Karpas-422 (cell line): ENCODE measurements around the gene NOL4L. TPM values are rescaled to one million over a fixed set of nuclear protein-coding genes. Genes with fewer than 3 reads are reported as not detected.
A peak's percentile ranks its signal among the peaks of the same experiment; 100 is the strongest.

ENCODE experiments used
- DNase-seq: peaks from one replicate; pipeline ENCODE4 v3.0.0-alpha.2; 2015
- H2AFZ ChIP-seq: fragments of 200-600 bp; sonication (generic); 2 replicates; pipeline ENCODE4 v1.6.1; 2014; ENCODE audit warnings: antibody characterized with exemption, low read length, mixed read lengths
- H3K27ac ChIP-seq: fragments of 200-600 bp; sonication (generic); 2 replicates; pipeline ENCODE4 v1.5.1; 2014; ENCODE audit warnings: mild to moderate bottlenecking, low read length, moderate library complexity
- H3K27me3 ChIP-seq: fragments of 200-600 bp; sonication (generic); 2 replicates; pipeline ENCODE4 v1.6.1; 2014; ENCODE audit warnings: low read length, mixed read lengths
- H3K36me3 ChIP-seq: fragments of 200-600 bp; sonication (generic); 2 replicates; pipeline ENCODE4 v1.6.1; 2014; ENCODE audit warnings: low read length, mixed read lengths; ENCODE audit not compliant: insufficient read depth
- H3K4me1 ChIP-seq: fragments of 200-600 bp; sonication (generic); 2 replicates; pipeline ENCODE4 v1.6.1; 2014; ENCODE audit warnings: mild to moderate bottlenecking, low read length, mixed read lengths
- H3K4me2 ChIP-seq: fragments of 200-600 bp; sonication (generic); 2 replicates; pipeline ENCODE4 v1.6.1; 2014; ENCODE audit warnings: low read length, low read depth, mild to moderate bottlenecking; ENCODE audit not compliant: poor library complexity, severe bottlenecking
- H3K4me3 ChIP-seq: fragments of 200-600 bp; sonication (generic); 2 replicates; pipeline ENCODE4 v1.5.1; 2014; ENCODE audit warnings: mild to moderate bottlenecking, antibody characterized with exemption, low read length, mixed read lengths
- H3K79me2 ChIP-seq: fragments of 200-600 bp; sonication (generic); 2 replicates; pipeline ENCODE4 v1.6.1; 2014; ENCODE audit warnings: mild to moderate bottlenecking, low read length, mixed read lengths
- H3K9ac ChIP-seq: fragments of 200-600 bp; sonication (generic); 2 replicates; pipeline ENCODE4 v1.6.0; 2014; ENCODE audit warnings: low read length
- H3K9me2 ChIP-seq: fragments of 200-600 bp; sonication (generic), shearing (Covaris generic); replicated peaks from 2 replicates; pipeline ENCODE4 v1.6.0; 2014; ENCODE audit warnings: mild to moderate bottlenecking, low read length, moderate library complexity; ENCODE audit not compliant: insufficient read depth
- H3K9me3 ChIP-seq: fragments of 300-700, 200-600 bp; sonication (generic); 2 replicates; pipeline ENCODE4 v1.6.1; 2014; ENCODE audit warnings: low read length, mixed read lengths
- H4K20me1 ChIP-seq: fragments of 200-600 bp; sonication (generic); 2 replicates; pipeline ENCODE4 v1.6.1; 2014; ENCODE audit warnings: mild to moderate bottlenecking, antibody characterized with exemption, low read length, low read depth; ENCODE audit not compliant: insufficient read depth
- total RNA-seq: library from RNA; depleted of rRNA; stranded (reverse); fragments of >200 nt; shearing (Covaris generic); gene quantifications from 2 replicates; pipeline ENCODE4 v1.2.3, GENCODE V29; 2014; ENCODE audit warnings: low replicate concordance

NOL4L gene
- total RNA-seq, 1 experiment from 2014 or later: 1.5 TPM

DNA sequence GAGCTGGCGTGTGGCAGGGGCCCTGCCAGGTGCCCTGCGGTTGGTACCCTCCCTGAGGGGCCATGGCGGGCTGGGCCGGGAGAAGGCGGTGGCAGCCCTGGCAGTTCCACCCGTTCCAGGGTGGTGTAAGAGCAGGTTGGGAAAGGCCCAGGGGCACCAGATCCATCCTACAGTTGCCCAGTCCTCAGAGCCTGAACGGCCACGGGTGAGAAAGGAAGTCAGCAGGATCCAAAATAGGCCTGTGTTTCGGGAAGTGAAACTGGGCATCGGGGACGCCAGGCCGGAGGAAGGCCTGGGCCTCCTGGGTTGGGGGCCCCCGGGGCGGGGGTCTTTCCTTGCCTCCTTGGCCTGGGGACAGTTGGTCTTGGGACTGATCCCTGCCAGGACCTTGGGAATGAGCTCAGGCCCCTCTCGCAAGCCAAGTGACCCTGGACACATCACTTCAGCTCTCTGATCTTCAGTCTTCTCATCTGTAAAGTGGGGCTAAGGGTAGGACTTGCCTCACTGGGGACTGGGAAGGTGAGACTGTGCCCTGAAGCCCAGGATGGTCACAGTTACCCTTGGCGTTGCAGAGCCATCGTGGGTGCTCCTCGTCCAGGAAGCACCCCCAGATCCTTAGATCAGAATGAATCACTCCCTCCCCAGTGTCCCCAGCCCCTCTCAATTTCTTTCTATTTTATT is 18.1 kb upstream of the NOL4L start:
- Histone ChIP-seq H4K20me1 (no peaks in the 10 kb centered on the region), H3K9ac (peak overlapping the region; percentile 20; the same call in 1 of the 2 replicates), H2AFZ (no peak overlapping the region), H3K79me2 (no peaks in the 10 kb centered on the region), H3K27ac (no peak overlapping the region), H3K9me3 (no peaks in the 10 kb centered on the region), H3K27me3 (no peaks in the 10 kb centered on the region), H3K4me3 (no peak overlapping the region), H3K9me2 (no peaks in the 10 kb centered on the region), H3K36me3 (no peaks in the 10 kb centered on the region), H3K4me2 (peak overlapping the region; percentile 41), H3K4me1 (peaks cover 10% of the 10 kb centered on the region)
- peak; percentile 79 for DNase-seq

DNA sequence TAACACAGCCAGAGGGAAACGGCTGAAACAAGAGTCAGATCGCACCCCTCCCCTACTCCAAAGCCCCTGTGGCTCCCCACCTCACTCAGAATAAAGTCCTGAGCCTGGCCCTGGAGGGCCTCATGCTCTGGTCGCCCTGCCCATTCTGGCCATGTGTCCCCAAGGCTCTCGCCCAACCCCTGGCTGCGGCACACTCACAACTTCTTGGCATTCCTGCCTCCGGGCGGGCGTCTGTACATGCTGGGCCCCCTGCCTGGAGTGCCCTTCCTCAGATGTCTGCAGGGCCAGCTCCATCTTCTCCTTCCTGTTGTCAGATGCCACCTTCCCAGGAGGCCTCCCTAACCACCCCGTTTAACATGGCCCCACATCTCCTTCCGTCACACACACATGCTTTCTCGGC is 17.1 kb upstream of the NOL4L start:
- Histone ChIP-seq H3K4me1 (peaks cover 10% of the 10 kb centered on the region), H3K27me3 (no peaks in the 10 kb centered on the region), H3K27ac (no peak overlapping the region), H3K36me3 (no peaks in the 10 kb centered on the region), H3K79me2 (no peaks in the 10 kb centered on the region), H3K9me2 (no peaks in the 10 kb centered on the region), H4K20me1 (no peaks in the 10 kb centered on the region), H3K9me3 (no peaks in the 10 kb centered on the region), H3K4me3 (no peak overlapping the region), H2AFZ (no peak overlapping the region), H3K9ac (no peak overlapping the region), H3K4me2 (no peak overlapping the region)
- no peak for DNase-seq

DNA sequence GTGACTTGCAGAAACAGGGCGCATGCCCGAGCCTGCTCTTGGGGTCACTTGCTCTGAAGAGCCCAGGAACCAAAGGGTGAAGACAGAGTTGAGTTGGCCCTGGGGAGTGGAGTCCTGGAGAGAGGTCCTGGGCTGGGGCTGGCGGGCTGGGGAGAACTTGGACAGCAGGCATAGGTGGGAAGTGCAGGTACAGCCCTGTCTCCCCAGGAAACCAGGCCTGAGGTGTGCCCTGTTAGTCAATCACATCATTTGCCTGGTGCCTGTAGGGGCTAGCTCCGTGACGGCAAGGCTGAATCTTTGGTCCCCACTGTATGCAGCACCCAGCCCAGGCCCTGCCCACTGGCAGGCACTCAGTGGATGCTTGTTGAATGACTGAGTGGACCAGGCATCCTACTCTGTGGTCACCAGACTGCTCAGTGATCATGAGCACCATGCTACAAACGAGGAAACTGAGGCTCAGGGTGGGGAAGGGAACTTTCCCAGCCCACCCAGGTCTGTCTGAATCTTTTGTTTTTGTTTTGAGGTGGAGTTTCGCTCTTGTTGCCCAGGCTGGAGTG is 15.6 kb upstream of the NOL4L start:
- H2AFZ ChIP-seq: no peak overlapping the region
- H3K9ac ChIP-seq: no peak overlapping the region
- no peak overlapping the region for H3K4me3 ChIP-seq
- H3K9me2 ChIP-seq: no peaks in the 10 kb centered on the region
- no peaks in the 10 kb centered on the region for H4K20me1 ChIP-seq
- no peak overlapping the region for H3K27ac ChIP-seq
- no peak overlapping the region for H3K4me2 ChIP-seq
- H3K27me3 ChIP-seq: no peaks in the 10 kb centered on the region
- DNase-seq: no peak
- no peaks in the 10 kb centered on the region for H3K36me3 ChIP-seq
- no peaks in the 10 kb centered on the region for H3K9me3 ChIP-seq
- peaks cover 10% of the 10 kb centered on the region for H3K4me1 ChIP-seq
- no peaks in the 10 kb centered on the region for H3K79me2 ChIP-seq

DNA sequence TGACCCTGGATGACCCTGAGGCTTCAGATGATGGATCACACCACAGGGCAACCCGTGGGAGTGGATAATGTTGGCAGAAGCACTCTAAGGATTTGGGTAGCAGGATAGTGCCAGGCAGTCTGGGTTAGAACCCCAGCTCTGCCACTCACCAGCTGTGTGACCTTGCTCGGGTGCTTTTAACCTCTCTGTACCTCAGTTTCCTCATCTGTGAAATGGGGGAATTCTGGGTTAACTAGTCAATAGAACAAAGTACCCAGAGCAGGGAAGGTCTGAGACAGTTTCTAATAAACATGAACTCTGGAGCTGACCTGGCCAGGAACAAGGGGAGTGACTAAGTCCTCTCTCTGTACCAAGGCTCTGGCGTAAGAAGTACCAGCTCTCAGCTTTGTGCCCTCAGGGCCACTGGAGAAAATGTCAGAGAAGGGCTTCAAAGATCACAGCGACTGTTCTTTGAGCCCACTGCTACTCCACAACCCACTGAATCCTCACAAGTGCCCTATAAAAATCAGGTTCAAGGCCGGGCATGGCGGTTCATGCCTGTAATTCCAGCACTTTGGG is 14.7 kb upstream of the NOL4L start:
- H3K9me2 ChIP-seq: no peaks in the 10 kb centered on the region
- no peaks in the 10 kb centered on the region for H3K79me2 ChIP-seq
- no peak overlapping the region for H3K9ac ChIP-seq
- no peaks in the 10 kb centered on the region for H4K20me1 ChIP-seq
- H3K27ac ChIP-seq: no peak overlapping the region
- DNase-seq: no peak
- H3K36me3 ChIP-seq: no peaks in the 10 kb centered on the region
- no peak overlapping the region for H3K4me2 ChIP-seq
- no peaks in the 10 kb centered on the region for H3K9me3 ChIP-seq
- no peaks in the 10 kb centered on the region for H3K27me3 ChIP-seq
- H3K4me1 ChIP-seq: peaks cover 10% of the 10 kb centered on the region
- no peak overlapping the region for H2AFZ ChIP-seq
- no peak overlapping the region for H3K4me3 ChIP-seq

DNA sequence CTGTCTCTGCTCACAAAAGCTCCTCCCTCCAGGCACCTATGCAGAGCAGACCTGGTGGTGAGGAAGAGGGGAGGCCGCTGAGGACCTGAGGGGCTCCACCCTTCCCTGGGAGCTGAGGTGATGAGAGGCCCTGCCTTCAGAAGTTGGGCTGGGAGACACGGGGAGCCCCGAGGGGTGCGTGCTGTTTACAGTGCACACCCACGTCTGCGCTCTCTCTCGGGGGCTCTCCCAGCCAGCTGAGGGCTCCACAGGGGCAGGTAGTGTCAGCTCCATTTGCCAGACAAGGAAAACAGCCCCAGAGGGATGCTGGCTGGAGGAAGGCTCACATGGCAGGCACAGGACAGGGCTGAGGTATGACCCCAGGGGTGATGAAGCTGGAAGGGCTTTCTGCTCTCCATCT is 13.5 kb upstream of the NOL4L start:
- Histone ChIP-seq H3K9me3 (no peaks in the 10 kb centered on the region), H4K20me1 (no peaks in the 10 kb centered on the region), H3K27me3 (no peaks in the 10 kb centered on the region), H3K4me1 (peaks cover 10% of the 10 kb centered on the region), H3K27ac (no peak overlapping the region), H3K4me3 (no peak overlapping the region), H3K9ac (no peak overlapping the region), H2AFZ (no peak overlapping the region), H3K79me2 (no peaks in the 10 kb centered on the region), H3K36me3 (no peaks in the 10 kb centered on the region), H3K9me2 (no peaks in the 10 kb centered on the region), H3K4me2 (no peak overlapping the region)
- DNase-seq: no peak

DNA sequence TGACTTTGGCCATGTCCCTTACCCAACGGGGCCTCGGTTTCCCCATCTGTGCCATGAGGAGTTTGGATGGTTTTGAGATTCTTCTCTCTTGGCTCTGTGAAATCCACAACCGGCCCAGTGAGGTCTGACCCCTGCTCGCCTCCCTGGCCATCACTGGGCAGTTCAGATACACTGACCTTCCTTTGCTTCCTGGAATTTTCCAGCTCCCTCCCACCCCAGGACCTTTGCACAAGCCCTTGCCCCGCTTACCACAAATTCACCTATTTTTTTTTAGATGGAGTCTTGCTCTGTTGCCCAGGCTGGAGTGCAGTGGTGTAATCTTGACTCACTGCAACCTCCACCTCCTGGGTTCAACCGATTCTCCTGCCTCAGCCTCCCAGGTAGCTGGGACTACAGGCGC is 12.6 kb upstream of the NOL4L start:
- Histone ChIP-seq H3K4me3 (no peak overlapping the region), H3K9me3 (no peaks in the 10 kb centered on the region), H3K4me1 (peaks cover 3% of the 10 kb centered on the region), H4K20me1 (no peaks in the 10 kb centered on the region), H2AFZ (no peak overlapping the region), H3K27me3 (no peaks in the 10 kb centered on the region), H3K36me3 (no peaks in the 10 kb centered on the region), H3K27ac (no peak overlapping the region), H3K4me2 (no peak overlapping the region), H3K9me2 (no peaks in the 10 kb centered on the region), H3K79me2 (no peaks in the 10 kb centered on the region), H3K9ac (no peak overlapping the region)
- DNase-seq: no peak

DNA sequence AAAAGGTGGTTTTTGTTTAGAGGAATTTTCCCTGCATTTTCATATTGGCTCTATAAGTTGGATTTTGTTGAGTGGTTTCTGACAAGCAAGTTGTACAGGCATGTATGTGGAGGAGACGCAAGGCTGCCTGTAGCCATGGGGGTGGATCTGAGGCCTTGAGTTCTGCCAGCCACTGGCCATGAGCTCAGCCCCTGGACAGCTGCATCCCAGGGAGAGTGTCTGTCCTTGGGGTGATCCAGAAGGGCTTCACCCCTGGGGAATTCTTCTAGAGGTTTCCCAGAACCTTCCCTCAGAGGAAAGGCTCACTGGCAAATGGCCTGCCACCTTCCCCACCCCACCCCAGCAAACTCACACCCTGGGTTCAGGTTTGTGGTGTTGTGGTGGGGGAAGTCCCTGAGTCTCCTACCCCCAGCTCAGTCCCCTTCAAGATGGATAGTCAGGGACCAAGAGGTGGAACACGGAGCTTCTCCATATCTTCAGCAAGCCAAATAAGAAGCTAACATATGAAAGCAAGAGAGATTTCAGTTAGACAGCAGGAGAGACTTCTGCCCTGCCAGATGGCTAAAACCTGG is 11.6 kb upstream of the NOL4L start:
- no peak overlapping the region for H3K4me2 ChIP-seq
- H3K79me2 ChIP-seq: no peaks in the 10 kb centered on the region
- H3K9me3 ChIP-seq: no peaks in the 10 kb centered on the region
- no peaks in the 10 kb centered on the region for H3K9me2 ChIP-seq
- no peak overlapping the region for H3K27ac ChIP-seq
- no peaks in the 10 kb centered on the region for H4K20me1 ChIP-seq
- H3K36me3 ChIP-seq: no peaks in the 10 kb centered on the region
- no peak for DNase-seq
- no peak overlapping the region for H2AFZ ChIP-seq
- no peaks in the 10 kb centered on the region for H3K27me3 ChIP-seq
- no peak overlapping the region for H3K9ac ChIP-seq
- no peak overlapping the region for H3K4me3 ChIP-seq
- H3K4me1 ChIP-seq: no peaks in the 10 kb centered on the region

DNA sequence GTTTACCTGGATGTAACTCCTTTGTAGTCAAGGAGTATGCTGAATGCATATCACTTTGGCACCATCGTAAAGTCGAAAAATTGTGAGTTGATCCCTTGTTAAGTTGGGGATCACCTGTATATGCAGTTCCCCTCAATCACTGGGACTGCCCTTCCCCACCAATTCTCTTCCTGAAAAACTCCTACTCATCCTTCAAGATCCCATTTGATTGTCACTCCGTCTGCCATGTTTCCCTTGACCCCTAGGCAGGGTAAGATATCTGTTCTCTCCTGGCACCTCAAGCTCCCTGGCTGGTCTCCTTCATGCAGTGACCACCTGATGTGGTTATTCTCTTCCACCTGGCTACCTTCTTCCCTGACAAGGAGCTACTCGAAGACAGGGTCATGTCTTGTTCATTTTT is 10.0 kb upstream of the NOL4L start:
- no peaks in the 10 kb centered on the region for H3K36me3 ChIP-seq
- no peaks in the 10 kb centered on the region for H3K9me2 ChIP-seq
- H3K4me3 ChIP-seq: no peak overlapping the region
- H3K4me2 ChIP-seq: no peak overlapping the region
- no peaks in the 10 kb centered on the region for H3K4me1 ChIP-seq
- DNase-seq: no peak
- no peaks in the 10 kb centered on the region for H3K9me3 ChIP-seq
- no peaks in the 10 kb centered on the region for H4K20me1 ChIP-seq
- H3K9ac ChIP-seq: no peak overlapping the region
- no peak overlapping the region for H2AFZ ChIP-seq
- H3K79me2 ChIP-seq: no peaks in the 10 kb centered on the region
- H3K27ac ChIP-seq: no peak overlapping the region
- H3K27me3 ChIP-seq: no peaks in the 10 kb centered on the region
